ENCODE measurements around the gene MOB3B.

The MOB3B gene

DNA sequence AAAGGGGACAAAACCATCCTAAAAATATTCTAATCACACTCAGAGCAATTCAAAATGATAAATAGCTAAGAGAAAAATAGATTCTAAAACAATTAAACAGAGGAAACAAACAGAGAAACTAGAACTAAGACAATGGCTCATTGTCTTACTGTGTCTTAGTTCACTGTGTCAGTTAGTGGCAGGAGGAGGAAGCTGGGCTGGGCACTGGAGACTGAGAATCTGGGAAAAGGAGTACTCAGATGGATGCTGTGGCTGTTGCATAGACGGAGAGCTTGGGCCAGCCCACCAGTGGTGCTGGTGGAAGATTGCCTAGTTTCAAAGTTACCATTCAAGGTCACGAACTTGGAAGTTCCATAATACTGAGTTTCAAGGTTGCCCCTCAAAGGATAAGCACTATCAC, 100.2 kb downstream of the MOB3B start:
- no peak for TF ChIP-seq POLR2AphosphoS5 (IDR thresholded peaks at IDR 0.05; ENCODE audit: low read depth, low read length)
- TF ChIP-seq, protein P1, sequence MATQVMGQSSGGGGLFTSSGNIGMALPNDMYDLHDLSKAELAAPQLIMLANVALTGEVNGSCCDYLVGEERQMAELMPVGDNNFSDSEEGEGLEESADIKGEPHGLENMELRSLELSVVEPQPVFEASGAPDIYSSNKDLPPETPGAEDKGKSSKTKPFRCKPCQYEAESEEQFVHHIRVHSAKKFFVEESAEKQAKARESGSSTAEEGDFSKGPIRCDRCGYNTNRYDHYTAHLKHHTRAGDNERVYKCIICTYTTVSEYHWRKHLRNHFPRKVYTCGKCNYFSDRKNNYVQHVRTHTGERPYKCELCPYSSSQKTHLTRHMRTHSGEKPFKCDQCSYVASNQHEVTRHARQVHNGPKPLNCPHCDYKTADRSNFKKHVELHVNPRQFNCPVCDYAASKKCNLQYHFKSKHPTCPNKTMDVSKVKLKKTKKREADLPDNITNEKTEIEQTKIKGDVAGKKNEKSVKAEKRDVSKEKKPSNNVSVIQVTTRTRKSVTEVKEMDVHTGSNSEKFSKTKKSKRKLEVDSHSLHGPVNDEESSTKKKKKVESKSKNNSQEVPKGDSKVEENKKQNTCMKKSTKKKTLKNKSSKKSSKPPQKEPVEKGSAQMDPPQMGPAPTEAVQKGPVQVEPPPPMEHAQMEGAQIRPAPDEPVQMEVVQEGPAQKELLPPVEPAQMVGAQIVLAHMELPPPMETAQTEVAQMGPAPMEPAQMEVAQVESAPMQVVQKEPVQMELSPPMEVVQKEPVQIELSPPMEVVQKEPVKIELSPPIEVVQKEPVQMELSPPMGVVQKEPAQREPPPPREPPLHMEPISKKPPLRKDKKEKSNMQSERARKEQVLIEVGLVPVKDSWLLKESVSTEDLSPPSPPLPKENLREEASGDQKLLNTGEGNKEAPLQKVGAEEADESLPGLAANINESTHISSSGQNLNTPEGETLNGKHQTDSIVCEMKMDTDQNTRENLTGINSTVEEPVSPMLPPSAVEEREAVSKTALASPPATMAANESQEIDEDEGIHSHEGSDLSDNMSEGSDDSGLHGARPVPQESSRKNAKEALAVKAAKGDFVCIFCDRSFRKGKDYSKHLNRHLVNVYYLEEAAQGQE (IDR thresholded peaks at IDR 0.05; ENCODE audit: insufficient read depth in 1 of 2, low read depth in 2 of 2, low read length in 2 of 2): no peak
- no peak for TF ChIP-seq SIN3A (IDR thresholded peaks at IDR 0.05; ENCODE audit: borderline replicate concordance, insufficient read depth, low read length)
- TF ChIP-seq FOXP2 (optimal IDR thresholded peaks at IDR 0.05; ENCODE audit: borderline replicate concordance, extremely low read depth, extremely low read length, insufficient read depth): no peak
- no peak for TF ChIP-seq TAF1 (IDR thresholded peaks at IDR 0.05; ENCODE audit: borderline replicate concordance, insufficient read depth, low read length)

DNA sequence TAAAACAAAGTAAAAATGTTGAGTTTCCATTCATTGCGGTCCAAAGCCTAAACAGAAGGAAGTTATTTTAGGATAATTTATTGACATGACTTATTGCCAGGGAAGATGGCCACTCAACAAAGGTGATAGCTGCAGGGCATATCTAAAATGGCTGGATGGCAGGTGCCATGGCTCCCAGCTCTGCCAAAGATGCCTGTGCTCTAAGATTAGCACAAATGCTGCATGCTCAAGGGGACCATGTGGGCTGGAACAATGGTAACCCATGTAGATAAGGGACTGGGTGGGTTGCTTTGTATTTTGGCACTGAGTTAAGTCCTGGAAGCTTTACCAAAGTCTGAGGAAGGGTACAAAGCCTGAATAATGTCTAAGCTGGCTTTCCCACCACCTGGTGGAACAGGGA, 101.1 kb downstream of the MOB3B start:
- TF ChIP-seq, protein P1 (IDR thresholded peaks at IDR 0.05; ENCODE audit: insufficient read depth in 1 of 2, low read depth in 2 of 2, low read length in 2 of 2): no peak
- TF ChIP-seq TAF1 (IDR thresholded peaks at IDR 0.05; ENCODE audit: borderline replicate concordance, insufficient read depth, low read length) (no peak), SIN3A (IDR thresholded peaks at IDR 0.05; ENCODE audit: borderline replicate concordance, insufficient read depth, low read length) (no peak), FOXP2 (optimal IDR thresholded peaks at IDR 0.05; ENCODE audit: borderline replicate concordance, extremely low read depth, extremely low read length, insufficient read depth) (no peak), POLR2AphosphoS5 (IDR thresholded peaks at IDR 0.05; ENCODE audit: low read depth, low read length) (no peak)

DNA sequence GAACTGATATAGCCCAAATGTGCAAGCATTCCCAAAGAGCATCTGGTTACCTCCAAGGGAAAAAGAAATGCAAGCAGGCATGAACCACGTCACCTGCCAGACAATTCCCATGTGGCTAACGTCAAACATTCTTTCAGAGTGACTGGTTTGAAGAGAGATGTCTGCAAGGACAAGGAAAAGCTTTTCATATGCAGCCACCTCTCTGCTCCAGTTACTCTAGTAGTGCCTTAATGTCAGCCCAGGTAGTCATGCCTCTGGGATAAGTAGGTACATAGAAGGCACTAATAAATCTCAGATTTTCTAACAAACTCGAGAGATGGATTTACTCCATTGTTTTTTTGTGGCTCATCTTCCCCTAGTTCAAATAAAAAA, 102.4 kb downstream of the MOB3B start:
- TF ChIP-seq FOXP2 (optimal IDR thresholded peaks at IDR 0.05; ENCODE audit: borderline replicate concordance, extremely low read depth, extremely low read length, insufficient read depth): no peak

GRCh38 chr9:27426511-27427271, 102.9 kb downstream of the MOB3B start:
- TF ChIP-seq, protein P1 (IDR thresholded peaks at IDR 0.05; ENCODE audit: insufficient read depth in 1 of 2, low read depth in 2 of 2, low read length in 2 of 2): no peak
- TF ChIP-seq POLR2AphosphoS5 (IDR thresholded peaks at IDR 0.05; ENCODE audit: low read depth, low read length) (no peak), FOXP2 (optimal IDR thresholded peaks at IDR 0.05; ENCODE audit: borderline replicate concordance, extremely low read depth, extremely low read length, insufficient read depth) (no peak), TAF1 (IDR thresholded peaks at IDR 0.05; ENCODE audit: borderline replicate concordance, insufficient read depth, low read length) (no peak), SIN3A (IDR thresholded peaks at IDR 0.05; ENCODE audit: borderline replicate concordance, insufficient read depth, low read length) (no peak)

GRCh38 chr9:27425827-27426510, 103.6 kb downstream of the MOB3B start:
- TF ChIP-seq POLR2AphosphoS5 (IDR thresholded peaks at IDR 0.05; ENCODE audit: low read depth, low read length): no peak
- TF ChIP-seq, protein P1 (IDR thresholded peaks at IDR 0.05; ENCODE audit: insufficient read depth in 1 of 2, low read depth in 2 of 2, low read length in 2 of 2): no peak

Data from PFSK-1 (cell line).